Pancreas (tissue), 10 donors: Measurements from ENCODE around the gene SOCS6. TPM values are rescaled to one million over a fixed set of nuclear protein-coding genes. Genes with fewer than 3 reads are reported as not detected.
A peak's percentile ranks its signal among the peaks of the same experiment; 100 is the strongest.
"Not testable (repeated sequence)": the region's sequence is repeated elsewhere in the genome, so short reads cannot be mapped to it uniquely, and the experiment has no call there.

Experiments used
- ATAC-seq, 4 donors: fragments of 200-7000 bp; cut with Tn5 transposase; one replicate each; pipeline versions ENCODE4 v1.8.0 to v1.9.1; 2020; ENCODE audit warnings: mild to moderate bottlenecking in 4 of 4, moderate library complexity in 4 of 4
- DNase-seq, 6 donors: peaks; one replicate each; pipeline ENCODE4 v3.0.0-alpha.2; 2020
- FAIRE-seq: peaks from 2 replicates; lab custom pipeline; 2012; peaks lifted over from hg19 to GRCh38; lab: Jason Lieb, UNC
- H3K27ac ChIP-seq, 4 donors: fragments of 200-600 bp; sonication (generic); 1 replicate in 3 of 4; 2 replicates in 1 of 4; pipeline versions ENCODE4 v1.5.0 to v1.8.0; 2020
- H3K27me3 ChIP-seq, 4 donors: fragments of 200-600 bp; one replicate each; pipeline ENCODE4 v1.8.0; 2021
- H3K36me3 ChIP-seq, 3 donors: fragments of 200-600 bp; sonication (generic) in 1 of 3; one replicate each; pipeline versions ENCODE4 v1.5.0 to v1.8.0; 2020 to 2021
- H3K4me1 ChIP-seq, 3 donors: fragments of 200-600 bp; one replicate each; pipeline ENCODE4 v1.8.0; 2021
- H3K4me3 ChIP-seq, 4 donors: fragments of 200-600 bp; sonication (generic) in 2 of 4; one replicate each; pipeline versions ENCODE4 v1.5.0 to v1.8.0; 2020 to 2021
- H3K9me3 ChIP-seq, 4 donors: fragments of 200-600 bp; one replicate each; pipeline ENCODE4 v1.8.0; 2021
- CTCF ChIP-seq, 4 donors: fragments of 200-600 bp; sonication (generic) in 3 of 4; IDR thresholded peaks; one replicate each; pipeline versions ENCODE4 v1.5.0 to v1.8.0; 2021; ENCODE audit warnings: antibody characterized with exemption in 4 of 4
- WGBS, 2 donors: extraction: QIAGEN DNeasy Blood & Tissue Kit; methylation state at CpG; one replicate each; pipeline ENCODE4 v1.1.7; 2013; 5-methylcytosine and 5-hydroxymethylcytosine counted together
- intact Hi-C, 3 donors: fragments of 100-400 bp; cut with DNase I; formaldehyde crosslinking; loops; one replicate each; pipeline versions ENCODE4 v1.11.1 to v1.14.2; 2022
- polyA plus RNA-seq, 2 donors: library from polyadenylated mRNA; stranded (reverse); fragments of 200-250 nt; gene quantifications; one replicate each; pipeline ENCODE4 v1.2.3, GENCODE V29; 2013
- total RNA-seq, 6 donors: library from RNA; stranded (reverse); fragmentation: NEBNext Ultra II Directional in 4 of 6; extraction: Animal tissue kit (Norgen Biotek cat#: 25700) in 4 of 6; gene quantifications; one replicate each; pipeline versions ENCODE4 v1.2.1 to v1.2.4, GENCODE V29; 2021 to 2023
- donor health status: healthy with polysubstance abuse.
- donor health status: DM: no; HTN: no; CAD: no; lungs with moderate emphysema.
- donor health status: DM: no; HTN: no; CAD: no.
- donor health status: control.
- donor health status: control.
- donor health status: Bipolar disorder and iron deficiency.
- donor health status: DM: yes; HTN: yes; CAD: no.
- donor health status: DM: no; HTN: no; CAD: no.
- donor health status: DM: no; HTN: no; CAD: no.
- donor health status: DM: yes; HTN: yes; CAD: no.

SOCS6 gene
- total and polyA plus RNA-seq, 8 donors = 3.0 to 18.8 (median 8.0) TPM

DNA sequence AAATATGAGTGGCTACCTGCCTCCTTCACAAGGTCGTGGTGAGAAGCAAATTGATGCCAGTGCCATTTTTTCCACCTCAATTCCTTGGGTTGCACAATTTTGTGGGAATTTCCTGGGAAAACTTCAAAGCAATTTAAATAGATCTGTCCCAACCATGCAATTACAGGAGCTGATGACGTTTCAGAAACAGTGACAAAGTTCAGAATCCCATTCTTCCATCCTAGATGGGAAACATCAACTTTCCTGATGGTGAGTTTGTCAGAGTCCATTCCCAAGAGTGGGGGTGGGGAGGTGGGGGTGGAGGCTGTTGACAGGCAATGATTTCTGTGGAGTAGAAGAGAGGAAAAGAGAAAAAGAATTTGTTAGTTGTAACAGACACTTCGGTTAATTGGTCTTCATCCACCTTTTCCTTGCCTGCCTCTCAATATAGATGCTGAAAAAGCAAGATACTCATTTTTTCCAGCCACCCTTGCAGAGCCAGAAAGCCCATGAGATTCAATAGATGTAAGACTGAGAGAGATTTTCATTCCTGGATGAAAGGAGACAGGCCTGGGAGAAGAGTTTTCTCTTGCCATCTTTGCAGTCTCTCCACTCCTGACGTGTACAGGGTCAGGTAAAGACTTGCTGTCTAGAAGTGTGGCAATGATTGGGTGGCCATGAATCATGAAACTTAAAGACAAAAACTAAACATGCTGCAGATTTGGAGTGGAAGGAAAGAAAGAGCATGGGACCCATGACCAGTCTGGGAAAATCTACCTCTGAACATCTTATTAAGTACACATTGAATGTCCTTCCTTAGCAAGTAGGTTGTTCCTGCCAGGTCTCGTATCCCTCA lies 47.3 kb downstream of the SOCS6 start:
- 86 to 88% methylated on average over 5 of the region's 5 CpGs for WGBS, 2 donors
- Histone ChIP-seq H3K4me1 (peaks cover 0 to 3% (median 0%) of the 10 kb centered on the region in 3 donors), H3K36me3 (no peaks in the 10 kb centered on the region), H3K4me3 (no peak overlapping the region), H3K27ac (no peak overlapping the region), H3K9me3 (no peaks in the 10 kb centered on the region), H3K27me3 (no peaks in the 10 kb centered on the region)
- no peak for TF ChIP-seq CTCF (IDR thresholded peaks at IDR 0.05)
- intact Hi-C loops = no loop called here
- DNase-seq = no peak
- no peak for ATAC-seq
- no peak for FAIRE-seq

DNA sequence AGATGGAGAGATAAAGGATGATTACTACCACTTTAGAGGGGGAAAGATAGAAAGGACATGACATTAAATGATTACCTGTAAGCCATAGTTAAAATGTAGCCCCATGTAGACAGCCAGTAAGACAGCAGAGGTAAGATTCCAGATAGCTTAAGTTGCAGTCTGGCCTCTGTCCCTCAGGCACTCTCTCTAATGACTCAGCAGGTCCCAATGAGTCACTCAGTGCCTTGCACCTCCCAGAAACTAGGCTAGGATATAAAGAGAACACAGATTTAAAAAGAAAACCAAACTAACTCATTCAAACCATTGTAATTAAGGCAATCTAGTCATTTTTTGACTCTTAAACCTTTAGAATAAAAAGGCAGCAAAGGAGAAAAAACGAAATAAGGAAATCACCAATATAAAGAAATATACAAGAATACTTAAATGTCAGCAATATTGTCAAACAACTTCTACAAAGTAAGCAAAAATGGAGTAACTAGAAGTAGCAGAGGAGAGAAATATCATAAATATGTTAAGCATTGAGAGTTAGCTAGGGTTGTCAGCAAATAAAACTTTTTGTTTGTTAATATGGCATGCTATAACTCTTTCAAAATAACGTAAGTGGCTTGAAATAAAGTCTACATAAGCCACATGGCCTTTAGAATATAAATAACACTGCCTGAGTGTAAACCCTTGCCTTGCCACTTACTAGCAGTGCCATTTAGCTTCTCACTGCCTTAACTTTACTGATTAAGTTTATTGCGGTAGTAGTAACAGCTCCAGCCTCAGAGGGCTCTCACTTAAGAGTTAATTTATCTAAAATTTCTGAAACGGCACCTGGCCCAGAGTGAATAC lies 48.5 kb downstream of the SOCS6 start:
- H3K9me3 ChIP-seq = no peaks in the 10 kb centered on the region
- no peak for FAIRE-seq
- intact Hi-C loops = no loop called here
- no peak for TF ChIP-seq CTCF (IDR thresholded peaks at IDR 0.05)
- H3K4me3 ChIP-seq = no peak overlapping the region
- H3K27ac ChIP-seq = no peak overlapping the region
- no peaks in the 10 kb centered on the region for H3K27me3 ChIP-seq
- 91 to 97% methylated on average over 4 of the region's 4 CpGs for WGBS, 2 donors
- ATAC-seq = peak in 3 of 4 donors; percentile 59 to 91 (median 90)
- DNase-seq = no peak
- peaks cover 0 to 3% (median 0%) of the 10 kb centered on the region in 3 donors for H3K4me1 ChIP-seq
- no peaks in the 10 kb centered on the region for H3K36me3 ChIP-seq

- intact Hi-C loops = no loop called here
- Histone ChIP-seq H3K36me3 (no peaks in the 10 kb centered on the region), H3K4me1 (peaks cover 0 to 3% (median 0%) of the 10 kb centered on the region in 3 donors), H3K27ac (no peak overlapping the region), H3K4me3 (no peak overlapping the region), H3K27me3 (no peaks in the 10 kb centered on the region), H3K9me3 (no peaks in the 10 kb centered on the region)
- ATAC-seq (no peak), FAIRE-seq (no peak), DNase-seq (no peak)
- TF ChIP-seq CTCF (IDR thresholded peaks at IDR 0.05) = no peak
Observed at GRCh38 chr18:70338890-70339289, 50.0 kb downstream of the SOCS6 start.

- no peak for FAIRE-seq
- Histone ChIP-seq H3K36me3 (no peaks in the 10 kb centered on the region), H3K4me3 (no peak overlapping the region), H3K4me1 (peaks cover 0 to 3% (median 0%) of the 10 kb centered on the region in 3 donors), H3K9me3 (no peaks in the 10 kb centered on the region), H3K27me3 (no peaks in the 10 kb centered on the region), H3K27ac (no peak overlapping the region)
- DNase-seq = no peak
- intact Hi-C loops = no loop called here
- ATAC-seq = no peak
- no peak for TF ChIP-seq CTCF (IDR thresholded peaks at IDR 0.05)
Observed at GRCh38 chr18:70339915-70340314, 51.1 kb downstream of the SOCS6 start.

GRCh38 chr18:70348481-70348880 lies 59.6 kb downstream of the SOCS6 start:
- 93 to 94% methylated on average over 3 of the region's 3 CpGs for WGBS, 2 donors
- intact Hi-C loops, H3K27ac ChIP-seq, H3K27me3 ChIP-seq, H3K4me3 ChIP-seq, H3K36me3 ChIP-seq, DNase-seq, H3K4me1 ChIP-seq, H3K9me3 ChIP-seq, ATAC-seq, FAIRE-seq: not testable (repeated sequence)
